CD4-positive, alpha-beta T cell treated with Interleukin-12 subunit alpha and Interleukin-12 subunit beta, for 1 hour (primary cell): ENCODE data around the gene WWC2.

Experiments used
- DNase-seq: peaks from one replicate; pipeline ENCODE4 v3.0.0-alpha.2; 2020

WWC2 gene

GRCh38 chr4:183360161-183360919, 261.3 kb downstream of the WWC2 start:
- DNase-seq, result no peak

- no peak for DNase-seq
These were observed 263.0 kb downstream of the WWC2 start for GRCh38 chr4:183362036-183362435.

GRCh38 chr4:183362916-183363542, 264.0 kb downstream of the WWC2 start:
- no peak for DNase-seq

GRCh38 chr4:183364025-183364424, 265.0 kb downstream of the WWC2 start:
- no peak for DNase-seq

- DNase-seq, result no peak
These were observed 267.3 kb downstream of the WWC2 start for GRCh38 chr4:183366206-183366835.

- no peak for DNase-seq
These were observed 270.0 kb downstream of the WWC2 start for GRCh38 chr4:183369073-183369472.
